ENCODE measurements around the gene CRIP3. TPM values are rescaled to one million over a fixed set of nuclear protein-coding genes. Genes with fewer than 3 reads are reported as not detected.
A peak's percentile ranks its signal among the peaks of the same experiment; 100 is the strongest.

CRIP3 gene
- total RNA-seq, 1 donor from 2014 or later: 3.4 TPM

- no peak overlapping the region for H3K4me3 Mint-ChIP-seq
- no peak overlapping the region for H3K27ac Mint-ChIP-seq
- peaks cover 19% of the 10 kb centered on the region for H3K27me3 Mint-ChIP-seq (ENCODE audit: low read depth)
- no peak for TF ChIP-seq CTCF (IDR thresholded peaks at IDR 0.05; ENCODE audit: unreplicated experiment)
- no peaks in the 10 kb centered on the region for H3K9me3 Mint-ChIP-seq
- DNase-seq (ENCODE audit: low spot score in 2 of 2, unreplicated experiment in 2 of 2): no peak
- H3K4me1 Mint-ChIP-seq: peaks cover 40% of the 10 kb centered on the region
- H3K36me3 Mint-ChIP-seq: no peaks in the 10 kb centered on the region
These were observed 40.8 kb downstream of the CRIP3 start for GRCh38 chr6:43267619-43268354.

GRCh38 chr6:43265564-43265963 is 43.1 kb downstream of the CRIP3 start:
- Mint-ChIP-seq H3K9me3 (no peaks in the 10 kb centered on the region), H3K4me3 (no peak overlapping the region)
- TF ChIP-seq CTCF (IDR thresholded peaks at IDR 0.05; ENCODE audit: unreplicated experiment): no peak

GRCh38 chr6:43264599-43265145 is 44.0 kb downstream of the CRIP3 start:
- Mint-ChIP-seq H3K4me1 (peaks cover 22% of the 10 kb centered on the region), H3K9me3 (no peaks in the 10 kb centered on the region), H3K36me3 (no peaks in the 10 kb centered on the region), H3K4me3 (no peak overlapping the region), H3K27me3 (ENCODE audit: low read depth) (peaks cover 6% of the 10 kb centered on the region), H3K27ac (no peak overlapping the region)
- no peak for DNase-seq (ENCODE audit: low spot score in 2 of 2, unreplicated experiment in 2 of 2)
- no peak for TF ChIP-seq CTCF (IDR thresholded peaks at IDR 0.05; ENCODE audit: unreplicated experiment)

More at GRCh38 chr6:43265564-43265963, 43.1 kb downstream of the CRIP3 start:
- Mint-ChIP-seq H3K27ac (no peak overlapping the region), H3K27me3 (ENCODE audit: low read depth) (peaks cover 6% of the 10 kb centered on the region), H3K4me1 (peaks cover 31% of the 10 kb centered on the region), H3K36me3 (no peaks in the 10 kb centered on the region)
- DNase-seq (ENCODE audit: low spot score in 2 of 2, unreplicated experiment in 2 of 2): no peak

GRCh38 chr6:43263314-43264178 is 45.1 kb downstream of the CRIP3 start:
- Mint-ChIP-seq H3K9me3 (no peaks in the 10 kb centered on the region), H3K36me3 (no peaks in the 10 kb centered on the region), H3K4me1 (peaks cover 13% of the 10 kb centered on the region), H3K4me3 (no peak overlapping the region), H3K27me3 (ENCODE audit: low read depth) (peaks cover 6% of the 10 kb centered on the region), H3K27ac (no peak overlapping the region)
- peak; percentile 46 for TF ChIP-seq CTCF (IDR thresholded peaks at IDR 0.05; ENCODE audit: unreplicated experiment)
- peak; percentile 60 to 79 for DNase-seq (ENCODE audit: low spot score in 2 of 2, unreplicated experiment in 2 of 2)

- no peak for TF ChIP-seq CTCF (IDR thresholded peaks at IDR 0.05; ENCODE audit: unreplicated experiment)
- Mint-ChIP-seq H3K36me3 (no peaks in the 10 kb centered on the region), H3K4me3 (no peak overlapping the region), H3K27ac (no peak overlapping the region), H3K27me3 (ENCODE audit: low read depth) (peaks cover 6% of the 10 kb centered on the region), H3K4me1 (peaks cover 6% of the 10 kb centered on the region), H3K9me3 (no peaks in the 10 kb centered on the region)
- no peak for DNase-seq (ENCODE audit: low spot score in 2 of 2, unreplicated experiment in 2 of 2)
These were observed 45.8 kb downstream of the CRIP3 start for GRCh38 chr6:43262780-43263313.
